PC-9 (cell line): ENCODE measurements around the gene CROCC.

Source experiments
- EZH2 ChIP-seq: fragments of 200-600 bp; sonication (generic); IDR thresholded peaks from 2 replicates; pipeline ENCODE4 v1.8.0; 2017; ENCODE audit warnings: antibody characterized with exemption, low read depth
- TF ChIP-seq, protein P1 (sequence below): fragments of 200-600 bp; sonication (generic); conservative IDR thresholded peaks from 2 replicates; pipeline ENCODE4 v1.6.1; 2017; ENCODE audit warnings: mixed run types, antibody characterized with exemption, mild to moderate bottlenecking, moderate library complexity

DNA sequence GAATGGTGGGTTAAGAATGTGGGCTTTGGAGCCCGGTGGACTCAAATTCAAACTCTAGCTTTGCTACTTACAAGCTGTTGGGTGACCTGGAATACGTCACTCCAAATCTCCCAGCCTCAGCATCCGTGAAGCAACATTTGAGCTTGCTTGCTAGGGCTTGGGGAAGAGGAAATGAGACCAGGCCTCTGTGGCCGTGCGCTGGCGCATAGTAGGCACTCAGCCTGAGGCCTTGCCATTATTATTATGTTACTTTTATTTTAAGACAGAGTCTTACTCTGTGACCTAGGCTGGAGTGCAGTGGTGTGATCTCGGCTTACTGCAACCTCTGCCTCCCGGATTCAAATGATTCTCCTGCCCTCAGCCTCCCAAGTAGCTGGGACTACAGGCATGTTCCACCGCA is 70.9 kb downstream of the CROCC start:
- TF ChIP-seq, protein P1, sequence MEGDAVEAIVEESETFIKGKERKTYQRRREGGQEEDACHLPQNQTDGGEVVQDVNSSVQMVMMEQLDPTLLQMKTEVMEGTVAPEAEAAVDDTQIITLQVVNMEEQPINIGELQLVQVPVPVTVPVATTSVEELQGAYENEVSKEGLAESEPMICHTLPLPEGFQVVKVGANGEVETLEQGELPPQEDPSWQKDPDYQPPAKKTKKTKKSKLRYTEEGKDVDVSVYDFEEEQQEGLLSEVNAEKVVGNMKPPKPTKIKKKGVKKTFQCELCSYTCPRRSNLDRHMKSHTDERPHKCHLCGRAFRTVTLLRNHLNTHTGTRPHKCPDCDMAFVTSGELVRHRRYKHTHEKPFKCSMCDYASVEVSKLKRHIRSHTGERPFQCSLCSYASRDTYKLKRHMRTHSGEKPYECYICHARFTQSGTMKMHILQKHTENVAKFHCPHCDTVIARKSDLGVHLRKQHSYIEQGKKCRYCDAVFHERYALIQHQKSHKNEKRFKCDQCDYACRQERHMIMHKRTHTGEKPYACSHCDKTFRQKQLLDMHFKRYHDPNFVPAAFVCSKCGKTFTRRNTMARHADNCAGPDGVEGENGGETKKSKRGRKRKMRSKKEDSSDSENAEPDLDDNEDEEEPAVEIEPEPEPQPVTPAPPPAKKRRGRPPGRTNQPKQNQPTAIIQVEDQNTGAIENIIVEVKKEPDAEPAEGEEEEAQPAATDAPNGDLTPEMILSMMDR = no peak
- no peak for TF ChIP-seq EZH2
